OCI-LY7 (cell line): Measurements from ENCODE around the gene CASQ1. TPM values are rescaled to one million over a fixed set of nuclear protein-coding genes. Genes with fewer than 3 reads are reported as not detected.

Source experiments
- BruUV-seq: library from RNA; stranded (reverse); fragments of 400-500 nt; replicated peaks from 2 replicates; lab custom pipeline; 2021; lab: Mats Ljungman, UMichigan
- CTCF ChIA-PET: fragments of 300-600 bp; sonication (Branson Sonifier 250); formaldehyde crosslinking; loops from one replicate; lab custom pipeline; 2022; ENCODE audit warnings: antibody characterized with exemption; ENCODE audit not compliant: unreplicated experiment; lab: Charles Lee
- POLR2A ChIA-PET: fragments of 300-600 bp; sonication (Branson Sonifier 250); formaldehyde crosslinking; loops from one replicate; lab custom pipeline; 2022; ENCODE audit warnings: antibody characterized with exemption; lab: Charles Lee
- DNase-seq: peaks from one replicate; pipeline ENCODE4 v3.0.0-alpha.2; 2015; ENCODE audit warnings: low spot score
- H2AFZ ChIP-seq: fragments of 200-600 bp; sonication (generic), shearing (Covaris generic); 2 replicates; pipeline ENCODE4 v1.6.1; 2014; ENCODE audit warnings: mild to moderate bottlenecking, antibody characterized with exemption, low read length, moderate library complexity
- H3K27ac ChIP-seq: fragments of 200-600 bp; sonication (generic); 2 replicates; pipeline ENCODE4 v1.5.1; 2014; ENCODE audit warnings: mixed run types, low read depth, mild to moderate bottlenecking, moderate library complexity, low read length, inconsistent platforms; ENCODE audit not compliant: poor library complexity, severe bottlenecking
- H3K36me3 ChIP-seq: fragments of 200-600 bp; sonication (generic); 2 replicates; pipeline ENCODE4 v1.6.1; 2014; ENCODE audit warnings: mild to moderate bottlenecking, antibody characterized with exemption, low read length, moderate library complexity, mixed read lengths; ENCODE audit not compliant: insufficient read depth
- H3K4me1 ChIP-seq: fragments of 200-600 bp; sonication (generic); 2 replicates; pipeline ENCODE4 v1.5.1; 2014; ENCODE audit warnings: mild to moderate bottlenecking, low read length; ENCODE audit not compliant: insufficient read depth, poor library complexity, severe bottlenecking
- H3K4me2 ChIP-seq: fragments of 200-600 bp; sonication (generic); 2 replicates; pipeline ENCODE4 v1.6.1; 2014; ENCODE audit warnings: mild to moderate bottlenecking, low read length
- H3K4me3 ChIP-seq: fragments of 200-600 bp; sonication (generic); 2 replicates; pipeline ENCODE4 v1.5.1; 2014; ENCODE audit warnings: mild to moderate bottlenecking, low read depth, low read length; ENCODE audit not compliant: poor library complexity, severe bottlenecking
- H3K79me2 ChIP-seq: fragments of 200-600 bp; sonication (generic); 2 replicates; pipeline ENCODE4 v1.6.1; 2016; ENCODE audit warnings: low read depth, mild to moderate bottlenecking, low read length, moderate library complexity, mixed read lengths; ENCODE audit not compliant: insufficient read depth
- H3K9me2 ChIP-seq: fragments of 200-600 bp; sonication (generic); 2 replicates; pipeline ENCODE4 v1.6.1; 2016; ENCODE audit warnings: mild to moderate bottlenecking, low read length, mixed read lengths; ENCODE audit not compliant: insufficient read depth
- H3K9me3 ChIP-seq: fragments of 200-600 bp; sonication (generic); 2 replicates; pipeline ENCODE4 v1.6.1; 2014; ENCODE audit warnings: mild to moderate bottlenecking, mixed run types, low read length, mixed read lengths
- H4K20me1 ChIP-seq: fragments of 200-600 bp; sonication (generic); 2 replicates; pipeline ENCODE4 v1.6.1; 2014; ENCODE audit warnings: mild to moderate bottlenecking, antibody characterized with exemption, low read length, moderate library complexity, mixed read lengths; ENCODE audit not compliant: insufficient read depth
- CTCF ChIP-seq: fragments of 200-600 bp; sonication (generic); conservative IDR thresholded peaks from 2 replicates; pipeline ENCODE4 v1.5.1; 2014; ENCODE audit warnings: mild to moderate bottlenecking, antibody characterized with exemption, low read length, moderate library complexity, mixed read lengths
- EZH2phosphoT487 ChIP-seq: fragments of 200-600 bp; sonication (generic); IDR thresholded peaks from 2 replicates; pipeline ENCODE4 v1.6.1; 2018; ENCODE audit warnings: low read depth, borderline replicate concordance, mild to moderate bottlenecking, mixed run types, antibody characterized with exemption, low read length, moderate library complexity, mixed read lengths
- intact Hi-C: fragments of 100-400 bp; cut with micrococcal nuclease; formaldehyde crosslinking; loops from one replicate; pipeline ENCODE4 v1.10.0; 2022; ENCODE audit not compliant: unreplicated experiment
- total RNA-seq, 2 experiments: library from RNA; depleted of rRNA in 1 of 2; stranded (reverse); fragments of >200 nt in 1 of 2; shearing (Covaris generic) in 1 of 2; gene quantifications; 2 replicates each; pipeline ENCODE4 v1.2.3, GENCODE V29; 2014 to 2022

Gene CASQ1
- total RNA-seq, 2 experiments from 2014 or later = not detected

- ChIA-PET POLR2A (interaction anchor here (1.0 kb wide), 1 partner anchor 30 kb away, joined by 3 read pairs; no protein-coding TSS in a partner anchor), CTCF (no interaction called here)
- Histone ChIP-seq H3K9me2 (no peaks in the 10 kb centered on the region), H3K4me2 (no peak overlapping the region), H3K4me3 (no peak overlapping the region), H2AFZ (no peak overlapping the region), H3K9me3 (no peaks in the 10 kb centered on the region), H3K79me2 (no peaks in the 10 kb centered on the region), H3K27ac (no peak overlapping the region), H3K36me3 (peaks cover 98% of the 10 kb centered on the region), H3K4me1 (no peaks in the 10 kb centered on the region), H4K20me1 (no peaks in the 10 kb centered on the region)
- intact Hi-C loops = no loop called here
- no peak for DNase-seq
- TF ChIP-seq CTCF = no peak
- TF ChIP-seq EZH2phosphoT487 = no peak
- BruUV-seq = no TSS peak
Observed at GRCh38 chr1:160216301-160216700, 25.9 kb downstream of the CASQ1 start.

DNA sequence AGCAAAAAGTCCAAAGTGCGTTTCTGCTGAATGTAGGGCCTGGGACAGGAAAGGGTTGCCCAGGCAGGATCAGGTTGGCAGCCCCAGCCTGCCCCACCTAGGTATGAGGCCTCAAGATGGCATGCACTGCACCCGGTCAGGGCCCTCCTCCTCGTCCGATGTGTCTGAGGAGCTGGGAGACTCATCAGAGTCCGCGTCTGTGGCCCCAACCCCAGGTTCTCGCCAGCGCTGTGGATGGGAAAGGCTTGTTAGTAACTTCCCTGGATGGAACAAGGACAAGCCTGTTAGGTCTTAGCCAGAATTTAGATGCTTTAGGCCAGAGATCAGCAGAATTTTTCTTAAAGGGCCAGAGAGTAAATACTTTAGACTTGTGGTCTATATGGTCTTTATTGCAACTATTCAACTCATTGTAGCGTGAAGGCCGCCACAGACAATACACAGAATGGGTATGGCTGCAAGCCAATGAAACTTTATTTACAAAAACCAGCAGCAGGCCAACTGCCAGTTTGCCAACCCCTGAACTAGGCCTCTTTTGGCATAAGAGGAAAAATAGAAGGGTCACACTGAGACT is 27.2 kb downstream of the CASQ1 start:
- no TSS peak for BruUV-seq
- H3K9me3 ChIP-seq = no peaks in the 10 kb centered on the region

More for the DNA sequence above, 27.2 kb downstream of the CASQ1 start:
- Histone ChIP-seq H4K20me1 (no peaks in the 10 kb centered on the region), H3K79me2 (no peaks in the 10 kb centered on the region), H3K27ac (no peak overlapping the region), H2AFZ (no peak overlapping the region), H3K4me3 (no peak overlapping the region), H3K9me2 (no peaks in the 10 kb centered on the region), H3K36me3 (peaks cover 98% of the 10 kb centered on the region), H3K4me1 (no peaks in the 10 kb centered on the region), H3K4me2 (no peak overlapping the region)
- no peak for DNase-seq
- intact Hi-C loops = no loop called here
- POLR2A ChIA-PET = interaction anchor here (1.2 to 1.5 kb wide), 2 partner anchors 10 to 13 kb away, joined by 3 to 4 read pairs; no protein-coding TSS in a partner anchor
- no peak for TF ChIP-seq EZH2phosphoT487
- TF ChIP-seq CTCF = no peak
- CTCF ChIA-PET = no interaction called here
